ENCODE data around the gene ZBTB17.

ZBTB17 gene

DNA sequence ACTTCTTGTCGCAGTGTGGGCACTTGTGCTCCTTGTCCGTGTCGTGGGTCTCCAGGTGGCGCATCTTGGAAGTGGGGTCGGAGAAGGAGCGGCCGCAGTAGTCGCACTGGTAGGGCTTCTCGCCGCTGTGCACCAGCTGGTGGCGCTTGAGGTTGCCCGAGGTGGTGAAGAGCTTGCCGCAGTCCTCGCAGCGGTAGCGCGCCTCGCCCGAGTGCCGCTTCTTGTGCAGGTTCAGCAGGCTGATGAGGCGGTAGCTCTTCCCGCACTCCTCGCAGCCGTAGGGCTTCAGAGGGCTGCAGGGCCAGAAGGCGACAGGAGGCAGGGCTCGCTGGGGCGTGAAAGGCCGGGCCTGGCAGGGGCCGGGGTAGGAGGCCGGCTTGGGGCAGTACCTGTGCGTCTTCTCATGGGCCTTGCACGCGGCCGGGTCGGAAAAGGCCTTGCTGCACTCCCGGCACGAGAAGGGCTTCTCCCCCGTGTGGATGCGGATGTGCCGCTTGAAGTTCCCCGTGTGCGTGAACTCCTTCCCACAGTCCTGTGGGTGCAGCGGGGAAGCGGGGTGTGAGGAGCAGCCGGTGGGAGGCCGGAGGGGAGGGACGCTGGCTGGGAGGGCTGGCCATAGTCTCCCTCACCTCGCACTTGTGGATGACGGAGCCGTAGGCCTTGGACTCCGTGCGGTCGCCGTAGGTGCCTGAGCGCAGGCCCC lies 31.4 kb downstream of the ZBTB17 start:
- WGBS, result 96% methylated on average over 55 of the region's 55 CpGs
- no peak overlapping the region for H2AFZ ChIP-seq (ENCODE audit: low read depth, low read length)
- no peak overlapping the region for H2BK5ac ChIP-seq (ENCODE audit: low read depth, low read length, poor library complexity, severe bottlenecking)
- no peak overlapping the region for H2BK120ac ChIP-seq (ENCODE audit: low read depth, low read length)
- H3K9ac ChIP-seq (ENCODE audit: low read length), result no peak overlapping the region
- no peak overlapping the region for H3K27ac ChIP-seq (ENCODE audit: low read length, poor library complexity, severe bottlenecking)
- H4K8ac ChIP-seq (ENCODE audit: low read length), result no peak overlapping the region
- peaks cover 55% of the 10 kb centered on the region for H3K79me1 ChIP-seq (replicated peaks; ENCODE audit: low read length, poor library complexity, severe bottlenecking)
- H3K14ac ChIP-seq (ENCODE audit: low read length in 2 of 2), result no peak overlapping the region
- H3K9me3 ChIP-seq (ENCODE audit: control insufficient read depth, low read length), result no peaks in the 10 kb centered on the region
- no peak overlapping the region for H3K4ac ChIP-seq (ENCODE audit: low read depth in 1 of 2, low read length in 2 of 2)
- H3K23ac ChIP-seq (ENCODE audit: low read length in 2 of 2), result no peak overlapping the region
- H2BK12ac ChIP-seq (ENCODE audit: low read length in 2 of 2), result no peak overlapping the region
- no peak for DNase-seq
- H3K4me2 ChIP-seq (ENCODE audit: low read length, poor library complexity, severe bottlenecking), result no peak overlapping the region
- H2AK5ac ChIP-seq (ENCODE audit: low read length, severe bottlenecking), result no peak overlapping the region
- peaks cover 22% of the 10 kb centered on the region for H3K4me1 ChIP-seq (ENCODE audit: control insufficient read depth, insufficient read depth, low read depth, low read length)
- H3K36me3 ChIP-seq (ENCODE audit: control insufficient read depth in 1 of 2, insufficient read depth in 2 of 2, low read depth in 1 of 2, low read length in 2 of 2), result peaks cover 80 to 85% of the 10 kb centered on the region in 2 experiments
- H4K91ac ChIP-seq (ENCODE audit: low read length), result no peak overlapping the region
- no peak overlapping the region for H2BK15ac ChIP-seq (ENCODE audit: low read depth, poor library complexity, severe bottlenecking)
- H3K27me3 ChIP-seq (ENCODE audit: control insufficient read depth in 1 of 2, insufficient read depth in 1 of 2, low read length in 2 of 2), result no peaks in the 10 kb centered on the region
- H3K18ac ChIP-seq (ENCODE audit: low read depth in 1 of 2, low read length in 2 of 2), result no peak overlapping the region
- no peak overlapping the region for H3K4me3 ChIP-seq (ENCODE audit: insufficient read depth in 1 of 2, low read depth in 1 of 2, low read length in 2 of 2)

- WGBS, result 97% methylated on average over 22 of the region's 22 CpGs
- H2BK12ac ChIP-seq (ENCODE audit: low read length in 2 of 2), result no peak overlapping the region
- H3K4me1 ChIP-seq (ENCODE audit: control insufficient read depth, insufficient read depth, low read depth, low read length), result peaks cover 23% of the 10 kb centered on the region
- no peak overlapping the region for H3K4me3 ChIP-seq (ENCODE audit: insufficient read depth in 1 of 2, low read depth in 1 of 2, low read length in 2 of 2)
- H3K14ac ChIP-seq (ENCODE audit: low read length in 2 of 2), result no peak overlapping the region
- no peak for DNase-seq
- H2BK15ac ChIP-seq (ENCODE audit: low read depth, poor library complexity, severe bottlenecking), result no peak overlapping the region
- no peak overlapping the region for H2BK120ac ChIP-seq (ENCODE audit: low read depth, low read length)
- H2BK5ac ChIP-seq (ENCODE audit: low read depth, low read length, poor library complexity, severe bottlenecking), result no peak overlapping the region
- H3K9ac ChIP-seq (ENCODE audit: low read length), result no peak overlapping the region
- H3K27me3 ChIP-seq (ENCODE audit: control insufficient read depth in 1 of 2, insufficient read depth in 1 of 2, low read length in 2 of 2), result no peaks in the 10 kb centered on the region
- no peak overlapping the region for H2AFZ ChIP-seq (ENCODE audit: low read depth, low read length)
- peaks cover 85 to 90% of the 10 kb centered on the region in 2 experiments for H3K36me3 ChIP-seq (ENCODE audit: control insufficient read depth in 1 of 2, insufficient read depth in 2 of 2, low read depth in 1 of 2, low read length in 2 of 2)
- no peak overlapping the region for H4K91ac ChIP-seq (ENCODE audit: low read length)
- peaks cover 55% of the 10 kb centered on the region for H3K79me1 ChIP-seq (replicated peaks; ENCODE audit: low read length, poor library complexity, severe bottlenecking)
- no peak overlapping the region for H4K8ac ChIP-seq (ENCODE audit: low read length)
- no peak overlapping the region for H3K4ac ChIP-seq (ENCODE audit: low read depth in 1 of 2, low read length in 2 of 2)
- no peak overlapping the region for H3K23ac ChIP-seq (ENCODE audit: low read length in 2 of 2)
- no peak overlapping the region for H3K4me2 ChIP-seq (ENCODE audit: low read length, poor library complexity, severe bottlenecking)
- H3K27ac ChIP-seq (ENCODE audit: low read length, poor library complexity, severe bottlenecking), result no peak overlapping the region
- no peaks in the 10 kb centered on the region for H3K9me3 ChIP-seq (ENCODE audit: control insufficient read depth, low read length)
- H3K18ac ChIP-seq (ENCODE audit: low read depth in 1 of 2, low read length in 2 of 2), result no peak overlapping the region
- no peak overlapping the region for H2AK5ac ChIP-seq (ENCODE audit: low read length, severe bottlenecking)
Measured at GRCh38 chr1:15943992-15944307, 32.0 kb downstream of the ZBTB17 start.

DNA sequence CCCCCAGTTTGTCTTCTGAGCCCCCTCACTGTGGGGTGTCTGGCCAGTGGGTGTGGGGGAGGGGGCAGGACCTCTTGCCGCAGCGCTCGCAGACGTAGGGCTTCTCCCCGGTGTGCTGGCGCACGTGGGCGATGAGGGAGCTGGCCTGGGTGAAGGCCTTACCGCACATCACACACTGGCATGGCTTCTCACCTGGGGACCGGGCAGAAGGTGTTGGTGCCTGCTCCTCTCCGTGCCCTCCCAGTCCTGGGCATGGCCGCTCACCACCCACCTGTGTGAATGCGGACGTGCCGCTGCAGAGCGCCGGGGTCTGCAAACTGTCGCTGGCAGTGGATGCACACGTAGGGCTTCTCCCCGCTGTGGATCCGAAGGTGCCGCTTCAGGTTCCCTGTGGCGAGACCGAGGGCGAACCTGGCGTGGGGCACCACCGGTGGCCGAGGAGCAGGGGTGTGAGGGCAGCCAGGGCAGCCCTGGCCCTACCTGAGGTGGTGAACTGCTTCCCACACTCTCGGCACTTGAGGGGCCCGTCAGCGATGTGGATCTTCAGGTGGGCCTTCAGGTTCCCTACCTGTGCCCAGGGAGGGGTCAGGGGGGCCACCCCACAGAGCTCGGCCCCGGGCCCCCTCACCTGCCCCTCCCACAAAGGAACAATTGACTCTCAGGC lies 32.4 kb downstream of the ZBTB17 start:
- 97% methylated on average over 33 of the region's 33 CpGs for WGBS
- no peak overlapping the region for H2BK5ac ChIP-seq (ENCODE audit: low read depth, low read length, poor library complexity, severe bottlenecking)

DNA sequence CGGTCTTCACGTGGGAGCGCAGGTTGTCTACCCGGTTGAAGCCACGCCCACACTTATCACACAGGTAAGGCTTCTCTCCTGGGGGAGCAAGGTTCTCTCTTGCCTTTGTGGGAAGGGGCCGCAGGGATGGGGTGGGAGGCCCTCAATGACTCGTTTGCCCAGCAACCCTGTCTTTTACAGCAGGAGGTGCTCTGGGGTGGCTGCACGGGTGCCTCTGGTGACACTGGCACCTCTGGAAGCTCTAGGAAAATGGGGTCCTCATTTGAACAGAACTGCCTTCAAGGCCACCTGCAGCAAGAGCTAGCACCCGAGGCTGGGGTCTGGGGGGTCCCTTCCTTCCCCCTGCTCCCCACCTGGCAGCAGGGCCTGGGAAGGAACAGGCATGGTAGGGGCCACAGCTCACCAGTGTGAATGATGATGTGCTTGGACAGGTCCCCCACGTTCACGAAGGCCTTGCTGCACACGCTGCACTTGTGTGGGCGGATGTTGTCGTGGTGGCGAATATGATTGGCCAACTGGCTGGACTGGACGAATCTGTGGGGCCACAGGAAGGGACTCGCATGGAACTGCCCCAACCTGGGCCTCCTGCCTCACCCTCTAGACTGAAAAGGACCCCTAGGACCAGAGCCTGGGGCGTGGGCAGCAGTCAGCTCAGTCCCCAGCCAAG lies 33.1 kb downstream of the ZBTB17 start:
- H3K4ac ChIP-seq (ENCODE audit: low read depth in 1 of 2, low read length in 2 of 2), result no peak overlapping the region
- no peak overlapping the region for H3K14ac ChIP-seq (ENCODE audit: low read length in 2 of 2)
- no peak overlapping the region for H2BK15ac ChIP-seq (ENCODE audit: low read depth, poor library complexity, severe bottlenecking)
- H2BK12ac ChIP-seq (ENCODE audit: low read length in 2 of 2), result no peak overlapping the region
- H2AFZ ChIP-seq (ENCODE audit: low read depth, low read length), result no peak overlapping the region
- peaks cover 88 to 97% of the 10 kb centered on the region in 2 experiments for H3K36me3 ChIP-seq (ENCODE audit: control insufficient read depth in 1 of 2, insufficient read depth in 2 of 2, low read depth in 1 of 2, low read length in 2 of 2)
- H3K27me3 ChIP-seq (ENCODE audit: control insufficient read depth in 1 of 2, insufficient read depth in 1 of 2, low read length in 2 of 2), result no peaks in the 10 kb centered on the region
- no peak overlapping the region for H4K8ac ChIP-seq (ENCODE audit: low read length)
- peaks cover 53% of the 10 kb centered on the region for H3K79me1 ChIP-seq (replicated peaks; ENCODE audit: low read length, poor library complexity, severe bottlenecking)
- no peak overlapping the region for H2AK5ac ChIP-seq (ENCODE audit: low read length, severe bottlenecking)
- H2BK5ac ChIP-seq (ENCODE audit: low read depth, low read length, poor library complexity, severe bottlenecking), result no peak overlapping the region
- no peak overlapping the region for H2BK120ac ChIP-seq (ENCODE audit: low read depth, low read length)
- no peak overlapping the region for H3K4me2 ChIP-seq (ENCODE audit: low read length, poor library complexity, severe bottlenecking)
- H3K27ac ChIP-seq (ENCODE audit: low read length, poor library complexity, severe bottlenecking), result no peak overlapping the region
- peaks cover 20% of the 10 kb centered on the region for H3K4me1 ChIP-seq (ENCODE audit: control insufficient read depth, insufficient read depth, low read depth, low read length)
- H3K23ac ChIP-seq (ENCODE audit: low read length in 2 of 2), result no peak overlapping the region
- H4K91ac ChIP-seq (ENCODE audit: low read length), result peak overlapping the region; percentile 32
- WGBS, result 90% methylated on average over 18 of the region's 18 CpGs
- no peak overlapping the region for H3K18ac ChIP-seq (ENCODE audit: low read depth in 1 of 2, low read length in 2 of 2)
- H3K4me3 ChIP-seq (ENCODE audit: insufficient read depth in 1 of 2, low read depth in 1 of 2, low read length in 2 of 2), result no peak overlapping the region
- no peaks in the 10 kb centered on the region for H3K9me3 ChIP-seq (ENCODE audit: control insufficient read depth, low read length)
- no peak for DNase-seq
- no peak overlapping the region for H3K9ac ChIP-seq (ENCODE audit: low read length)

More for the DNA sequence above, 32.4 kb downstream of the ZBTB17 start:
- Histone ChIP-seq H2BK12ac (ENCODE audit: low read length in 2 of 2) (no peak overlapping the region), H2AFZ (ENCODE audit: low read depth, low read length) (no peak overlapping the region), H3K4me2 (ENCODE audit: low read length, poor library complexity, severe bottlenecking) (no peak overlapping the region), H2BK15ac (ENCODE audit: low read depth, poor library complexity, severe bottlenecking) (no peak overlapping the region), H3K27ac (ENCODE audit: low read length, poor library complexity, severe bottlenecking) (no peak overlapping the region), H3K23ac (ENCODE audit: low read length in 2 of 2) (no peak overlapping the region), H3K36me3 (ENCODE audit: control insufficient read depth in 1 of 2, insufficient read depth in 2 of 2, low read depth in 1 of 2, low read length in 2 of 2) (peaks cover 89 to 95% of the 10 kb centered on the region in 2 experiments), H4K91ac (ENCODE audit: low read length) (no peak overlapping the region), H3K9ac (ENCODE audit: low read length) (no peak overlapping the region), H3K4me1 (ENCODE audit: control insufficient read depth, insufficient read depth, low read depth, low read length) (peaks cover 24% of the 10 kb centered on the region), H3K79me1 (replicated peaks; ENCODE audit: low read length, poor library complexity, severe bottlenecking) (peaks cover 57% of the 10 kb centered on the region), H3K14ac (ENCODE audit: low read length in 2 of 2) (no peak overlapping the region), H2AK5ac (ENCODE audit: low read length, severe bottlenecking) (no peak overlapping the region), H3K4me3 (ENCODE audit: insufficient read depth in 1 of 2, low read depth in 1 of 2, low read length in 2 of 2) (no peak overlapping the region), H3K4ac (ENCODE audit: low read depth in 1 of 2, low read length in 2 of 2) (no peak overlapping the region), H3K27me3 (ENCODE audit: control insufficient read depth in 1 of 2, insufficient read depth in 1 of 2, low read length in 2 of 2) (no peaks in the 10 kb centered on the region), H2BK120ac (ENCODE audit: low read depth, low read length) (no peak overlapping the region), H3K18ac (ENCODE audit: low read depth in 1 of 2, low read length in 2 of 2) (no peak overlapping the region), H4K8ac (ENCODE audit: low read length) (no peak overlapping the region), H3K9me3 (ENCODE audit: control insufficient read depth, low read length) (no peaks in the 10 kb centered on the region)
- no peak for DNase-seq
